Measurements from ENCODE around the gene PRR7. TPM values are rescaled to one million over a fixed set of nuclear protein-coding genes. Genes with fewer than 3 reads are reported as not detected.

Gene PRR7
- total and polyA plus RNA-seq, 4 donors, result 0.17 to 1.4 (median 0.49) TPM

DNA sequence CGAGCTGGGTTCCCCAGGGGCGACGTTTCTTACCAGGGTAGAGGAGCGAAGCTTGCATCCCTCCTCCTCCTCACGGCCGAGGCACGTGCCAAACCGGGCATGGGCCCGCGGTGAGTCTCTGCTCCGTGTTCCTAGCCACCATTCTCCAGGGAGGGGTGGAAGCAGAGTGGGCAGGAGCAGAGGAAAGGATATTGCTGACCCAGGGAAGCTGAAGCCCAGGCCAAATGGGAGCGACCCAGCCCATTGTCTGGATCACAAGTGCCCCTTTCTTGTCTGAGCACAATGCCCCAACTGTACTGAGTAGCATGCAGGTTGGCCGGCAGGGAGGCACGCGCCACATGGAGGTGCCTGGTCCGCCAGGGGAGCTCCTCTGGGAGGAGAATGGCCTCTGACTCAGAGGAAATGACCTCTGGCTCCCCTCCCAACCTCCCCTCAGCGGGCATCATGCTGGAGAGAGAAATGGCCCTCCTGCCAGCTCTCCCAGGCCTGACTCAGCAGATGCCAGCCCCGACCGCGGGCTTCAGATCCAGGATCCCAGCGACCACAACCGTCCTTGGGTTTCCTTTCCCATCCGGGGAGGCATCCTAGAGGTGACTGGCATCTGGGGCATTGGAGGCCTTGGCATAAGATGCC lies 1.1 kb downstream of the PRR7 start:
- no peaks in the 10 kb centered on the region for H3K36me3 ChIP-seq (ENCODE audit: control insufficient read depth in 4 of 4, insufficient read depth in 3 of 4, low read depth in 1 of 4, low read length in 3 of 4)
- H3K4me3 ChIP-seq (ENCODE audit: low read depth in 1 of 3, low read length in 3 of 3), result peak overlapping the region in 1 of 3 donors; percentile 65

DNA sequence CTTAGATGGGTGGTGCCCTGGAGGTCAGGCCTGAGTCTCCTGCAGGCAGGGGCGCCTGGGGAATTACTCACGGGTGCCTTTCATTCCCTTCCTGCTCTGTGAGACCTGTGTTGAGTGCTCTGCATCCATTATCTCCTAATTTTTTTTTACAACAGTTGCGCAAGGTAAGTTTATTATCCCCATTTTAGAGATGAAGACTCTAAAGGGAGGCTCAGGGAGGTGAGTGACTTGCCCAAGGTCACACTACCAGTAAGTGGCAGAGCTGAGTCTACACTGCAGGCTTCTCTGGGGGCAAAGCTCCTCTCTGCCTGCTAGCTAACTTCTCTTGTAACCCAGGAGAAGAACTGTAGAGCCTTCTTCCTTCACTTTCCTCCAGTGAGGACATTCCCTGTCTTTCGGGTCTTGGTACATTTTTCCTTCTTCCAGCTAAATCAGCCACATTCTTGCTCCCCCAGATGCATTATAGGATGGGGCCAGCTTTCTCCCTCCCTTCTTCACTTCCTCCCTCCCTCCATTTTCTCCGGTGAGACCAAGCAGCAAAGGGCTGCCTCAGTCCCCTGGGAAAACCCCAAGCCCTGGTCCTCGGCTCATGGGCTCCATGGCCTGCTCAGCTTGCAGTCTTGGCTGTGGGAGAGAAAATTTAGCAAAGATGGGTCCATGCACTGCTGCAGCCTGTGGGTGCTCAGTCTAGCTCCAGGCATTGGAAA lies 1.8 kb downstream of the PRR7 start:
- H3K27me3 ChIP-seq (ENCODE audit: control insufficient read depth in 4 of 4, insufficient read depth in 4 of 4, low read length in 3 of 4), result no peaks in the 10 kb centered on the region
- no peak overlapping the region for H3K4me3 ChIP-seq (ENCODE audit: low read depth in 1 of 3, low read length in 3 of 3)
- no peaks in the 10 kb centered on the region for H3K9me3 ChIP-seq (ENCODE audit: control insufficient read depth in 4 of 4, low read length in 3 of 4)
- no peaks in the 10 kb centered on the region for H3K36me3 ChIP-seq (ENCODE audit: control insufficient read depth in 4 of 4, insufficient read depth in 3 of 4, low read depth in 1 of 4, low read length in 3 of 4)
- H3K27ac ChIP-seq (ENCODE audit: low read depth in 1 of 2, low read length in 2 of 2), result no peak overlapping the region
- no peak overlapping the region for H3K9ac ChIP-seq (ENCODE audit: low read depth in 1 of 2, low read length in 2 of 2)
- 84% methylated on average over 6 of the region's 6 CpGs for WGBS
- peaks cover 5 to 18% (median 9%) of the 10 kb centered on the region in 4 donors for H3K4me1 ChIP-seq (ENCODE audit: control insufficient read depth in 4 of 4, insufficient read depth in 4 of 4, low read length in 3 of 4)
- DNase-seq (ENCODE audit: low spot score), result no peak
- no peak for TF ChIP-seq GABPA (IDR thresholded peaks at IDR 0.05 in 1 of 2, conservative IDR thresholded peaks at IDR 0.05 in 1 of 2)

More for the DNA sequence above, 1.1 kb downstream of the PRR7 start:
- no peak overlapping the region for H3K9ac ChIP-seq (ENCODE audit: low read depth in 1 of 2, low read length in 2 of 2)
- no peaks in the 10 kb centered on the region for H3K27me3 ChIP-seq (ENCODE audit: control insufficient read depth in 4 of 4, insufficient read depth in 4 of 4, low read length in 3 of 4)
- 14% methylated on average over 23 of the region's 23 CpGs for WGBS
- H3K9me3 ChIP-seq (ENCODE audit: control insufficient read depth in 4 of 4, low read length in 3 of 4), result no peaks in the 10 kb centered on the region
- no peak overlapping the region for H3K27ac ChIP-seq (ENCODE audit: low read depth in 1 of 2, low read length in 2 of 2)
- peaks cover 5 to 18% (median 9%) of the 10 kb centered on the region in 4 donors for H3K4me1 ChIP-seq (ENCODE audit: control insufficient read depth in 4 of 4, insufficient read depth in 4 of 4, low read length in 3 of 4)
- DNase-seq (ENCODE audit: low spot score), result no peak
- TF ChIP-seq NR2F2 (IDR thresholded peaks at IDR 0.05) (peak; percentile 54), GABPA (IDR thresholded peaks at IDR 0.05 in 1 of 2, conservative IDR thresholded peaks at IDR 0.05 in 1 of 2) (no peak)

DNA sequence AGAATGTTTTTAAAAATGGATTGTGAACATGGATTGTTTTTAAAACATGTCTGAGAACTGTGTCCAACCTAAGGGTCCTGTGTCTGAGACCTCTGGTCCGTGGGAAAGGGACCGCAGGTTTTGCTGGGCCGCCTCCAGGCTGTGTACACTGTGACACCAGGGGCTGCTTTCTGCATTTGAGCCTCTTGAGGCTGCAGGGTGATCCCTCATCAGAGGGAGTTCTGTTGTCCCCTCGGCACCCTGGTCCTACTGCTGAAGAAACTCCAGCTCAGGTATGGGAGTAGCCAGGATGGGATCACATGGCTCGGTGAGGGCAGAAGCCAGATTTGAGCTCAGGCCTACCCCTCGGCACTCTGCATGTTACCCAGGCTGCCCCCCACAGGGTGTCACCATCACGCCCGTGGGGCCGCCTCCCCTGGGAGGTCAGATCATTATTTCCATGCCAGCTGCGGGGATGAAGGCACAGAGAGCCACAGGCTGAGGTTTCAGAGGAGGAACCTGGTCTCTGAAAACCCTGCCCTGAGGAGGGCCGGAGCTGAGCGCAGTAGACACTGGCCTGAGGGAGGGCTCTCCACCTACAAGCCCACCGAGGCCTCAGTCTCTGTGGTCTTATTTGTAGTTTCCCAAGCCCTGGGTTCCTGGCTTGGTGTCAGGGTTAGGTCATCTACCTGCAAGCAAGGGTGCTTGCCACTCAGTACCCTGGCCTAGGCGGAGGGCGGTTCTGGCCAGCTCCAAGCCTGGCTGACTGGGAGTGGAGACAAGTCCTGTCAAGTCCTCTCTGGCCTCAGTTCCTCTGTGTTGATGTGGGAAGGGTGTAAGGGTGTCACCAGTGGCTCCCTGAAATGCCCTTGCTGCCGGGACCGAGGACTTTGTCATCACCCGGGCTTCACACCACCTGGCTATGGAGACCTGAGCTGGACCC lies 2.8 kb downstream of the PRR7 start:
- no peaks in the 10 kb centered on the region for H3K36me3 ChIP-seq (ENCODE audit: control insufficient read depth in 4 of 4, insufficient read depth in 3 of 4, low read depth in 1 of 4, low read length in 3 of 4)
- H3K27ac ChIP-seq (ENCODE audit: low read depth in 1 of 2, low read length in 2 of 2), result no peak overlapping the region
- WGBS, result 91% methylated on average over 18 of the region's 18 CpGs
- no peaks in the 10 kb centered on the region for H3K27me3 ChIP-seq (ENCODE audit: control insufficient read depth in 4 of 4, insufficient read depth in 4 of 4, low read length in 3 of 4)
- H3K9ac ChIP-seq (ENCODE audit: low read depth in 1 of 2, low read length in 2 of 2), result no peak overlapping the region
- TF ChIP-seq RXRA (IDR thresholded peaks at IDR 0.05), result no peak
- no peak for TF ChIP-seq FOXA1 (IDR thresholded peaks at IDR 0.05)
- DNase-seq (ENCODE audit: low spot score), result no peak
- H3K4me3 ChIP-seq (ENCODE audit: low read depth in 1 of 3, low read length in 3 of 3), result no peak overlapping the region
- H3K4me1 ChIP-seq (ENCODE audit: control insufficient read depth in 4 of 4, insufficient read depth in 4 of 4, low read length in 3 of 4), result peaks cover 6 to 25% (median 14%) of the 10 kb centered on the region in 4 donors
- H3K9me3 ChIP-seq (ENCODE audit: control insufficient read depth in 4 of 4, low read length in 3 of 4), result no peaks in the 10 kb centered on the region

DNA sequence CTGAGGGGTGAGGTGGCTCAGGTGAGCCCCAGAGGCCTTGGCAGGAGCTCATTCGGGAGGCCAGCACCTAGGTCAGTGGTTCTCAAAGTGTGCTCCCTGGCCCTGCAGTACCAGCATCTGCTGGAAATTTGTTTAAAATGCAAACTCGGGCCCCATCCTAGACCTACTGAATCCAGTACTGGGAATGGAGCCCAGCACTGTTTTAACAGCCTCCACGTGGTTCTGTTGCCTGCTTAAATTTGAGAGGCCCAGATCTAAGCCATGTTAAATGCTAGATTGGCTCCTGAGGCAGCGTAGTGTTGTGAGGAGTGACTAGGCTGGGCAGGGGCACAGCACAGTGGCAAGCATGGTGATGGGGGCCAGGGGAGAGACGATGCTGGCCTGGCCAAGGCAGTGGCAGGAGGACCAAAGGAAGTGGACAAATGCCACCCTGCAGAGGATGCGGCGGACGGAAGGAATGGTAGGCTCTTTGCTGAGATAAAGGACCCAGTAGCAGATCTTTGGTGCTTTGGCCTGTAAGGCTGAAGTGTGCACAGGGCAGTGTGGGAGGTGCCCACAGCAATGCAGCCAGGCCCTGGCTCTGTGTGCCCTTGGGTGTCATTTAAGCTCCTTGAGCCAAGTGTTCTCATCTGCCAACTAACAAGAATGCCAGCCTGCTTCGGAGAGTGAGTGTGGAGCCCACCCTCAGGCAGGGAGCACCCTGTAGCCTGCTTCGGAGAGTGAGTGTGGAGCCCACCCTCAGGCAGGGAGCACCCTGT lies 4.2 kb downstream of the PRR7 start:
- DNase-seq (ENCODE audit: low spot score), result no peak
- TF ChIP-seq JUND (IDR thresholded peaks at IDR 0.05) (no peak), RAD21 (IDR thresholded peaks at IDR 0.05) (no peak)
- TF ChIP-seq, protein P1, sequence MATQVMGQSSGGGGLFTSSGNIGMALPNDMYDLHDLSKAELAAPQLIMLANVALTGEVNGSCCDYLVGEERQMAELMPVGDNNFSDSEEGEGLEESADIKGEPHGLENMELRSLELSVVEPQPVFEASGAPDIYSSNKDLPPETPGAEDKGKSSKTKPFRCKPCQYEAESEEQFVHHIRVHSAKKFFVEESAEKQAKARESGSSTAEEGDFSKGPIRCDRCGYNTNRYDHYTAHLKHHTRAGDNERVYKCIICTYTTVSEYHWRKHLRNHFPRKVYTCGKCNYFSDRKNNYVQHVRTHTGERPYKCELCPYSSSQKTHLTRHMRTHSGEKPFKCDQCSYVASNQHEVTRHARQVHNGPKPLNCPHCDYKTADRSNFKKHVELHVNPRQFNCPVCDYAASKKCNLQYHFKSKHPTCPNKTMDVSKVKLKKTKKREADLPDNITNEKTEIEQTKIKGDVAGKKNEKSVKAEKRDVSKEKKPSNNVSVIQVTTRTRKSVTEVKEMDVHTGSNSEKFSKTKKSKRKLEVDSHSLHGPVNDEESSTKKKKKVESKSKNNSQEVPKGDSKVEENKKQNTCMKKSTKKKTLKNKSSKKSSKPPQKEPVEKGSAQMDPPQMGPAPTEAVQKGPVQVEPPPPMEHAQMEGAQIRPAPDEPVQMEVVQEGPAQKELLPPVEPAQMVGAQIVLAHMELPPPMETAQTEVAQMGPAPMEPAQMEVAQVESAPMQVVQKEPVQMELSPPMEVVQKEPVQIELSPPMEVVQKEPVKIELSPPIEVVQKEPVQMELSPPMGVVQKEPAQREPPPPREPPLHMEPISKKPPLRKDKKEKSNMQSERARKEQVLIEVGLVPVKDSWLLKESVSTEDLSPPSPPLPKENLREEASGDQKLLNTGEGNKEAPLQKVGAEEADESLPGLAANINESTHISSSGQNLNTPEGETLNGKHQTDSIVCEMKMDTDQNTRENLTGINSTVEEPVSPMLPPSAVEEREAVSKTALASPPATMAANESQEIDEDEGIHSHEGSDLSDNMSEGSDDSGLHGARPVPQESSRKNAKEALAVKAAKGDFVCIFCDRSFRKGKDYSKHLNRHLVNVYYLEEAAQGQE (IDR thresholded peaks at IDR 0.05), result no peak
- TF ChIP-seq, protein P2, sequence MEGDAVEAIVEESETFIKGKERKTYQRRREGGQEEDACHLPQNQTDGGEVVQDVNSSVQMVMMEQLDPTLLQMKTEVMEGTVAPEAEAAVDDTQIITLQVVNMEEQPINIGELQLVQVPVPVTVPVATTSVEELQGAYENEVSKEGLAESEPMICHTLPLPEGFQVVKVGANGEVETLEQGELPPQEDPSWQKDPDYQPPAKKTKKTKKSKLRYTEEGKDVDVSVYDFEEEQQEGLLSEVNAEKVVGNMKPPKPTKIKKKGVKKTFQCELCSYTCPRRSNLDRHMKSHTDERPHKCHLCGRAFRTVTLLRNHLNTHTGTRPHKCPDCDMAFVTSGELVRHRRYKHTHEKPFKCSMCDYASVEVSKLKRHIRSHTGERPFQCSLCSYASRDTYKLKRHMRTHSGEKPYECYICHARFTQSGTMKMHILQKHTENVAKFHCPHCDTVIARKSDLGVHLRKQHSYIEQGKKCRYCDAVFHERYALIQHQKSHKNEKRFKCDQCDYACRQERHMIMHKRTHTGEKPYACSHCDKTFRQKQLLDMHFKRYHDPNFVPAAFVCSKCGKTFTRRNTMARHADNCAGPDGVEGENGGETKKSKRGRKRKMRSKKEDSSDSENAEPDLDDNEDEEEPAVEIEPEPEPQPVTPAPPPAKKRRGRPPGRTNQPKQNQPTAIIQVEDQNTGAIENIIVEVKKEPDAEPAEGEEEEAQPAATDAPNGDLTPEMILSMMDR (IDR thresholded peaks at IDR 0.05; ENCODE audit: low read depth, low read length, missing input control), result no peak
- H3K4me1 ChIP-seq (ENCODE audit: control insufficient read depth in 4 of 4, insufficient read depth in 4 of 4, low read length in 3 of 4), result peaks cover 9 to 35% (median 19%) of the 10 kb centered on the region in 4 donors
- H3K4me3 ChIP-seq (ENCODE audit: low read depth in 1 of 3, low read length in 3 of 3), result no peak overlapping the region
- H3K27me3 ChIP-seq (ENCODE audit: control insufficient read depth in 4 of 4, insufficient read depth in 4 of 4, low read length in 3 of 4), result no peaks in the 10 kb centered on the region
- H3K36me3 ChIP-seq (ENCODE audit: control insufficient read depth in 4 of 4, insufficient read depth in 3 of 4, low read depth in 1 of 4, low read length in 3 of 4), result no peaks in the 10 kb centered on the region
- no peak overlapping the region for H3K9ac ChIP-seq (ENCODE audit: low read depth in 1 of 2, low read length in 2 of 2)
- H3K9me3 ChIP-seq (ENCODE audit: control insufficient read depth in 4 of 4, low read length in 3 of 4), result no peaks in the 10 kb centered on the region
- WGBS, result 90% methylated on average over 10 of the region's 10 CpGs
- H3K27ac ChIP-seq (ENCODE audit: low read depth in 1 of 2, low read length in 2 of 2), result no peak overlapping the region

Measured in liver (tissue), 9 donors.